ENCODE results near the gene ESR2. TPM values are rescaled to one million over a fixed set of nuclear protein-coding genes. Genes with fewer than 3 reads are reported as not detected.

Gene ESR2
- total and polyA plus RNA-seq, 2 of the 8 experiments (the other 6 are each of a cell fraction or from before 2014, with no cell fraction given) = 0.19 to 0.23 TPM

GRCh38 chr14:64248689-64249088 lies 45.5 kb downstream of the ESR2 start:
- ChIA-PET POLR2A (ENCODE audit: partially characterized antibody) (no interaction called here), CTCF (ENCODE audit: partially characterized antibody) (interaction anchor here (0.8 kb wide), 1 partner anchor 16 kb away, joined by 3 read pairs; no protein-coding TSS in a partner anchor)
- Histone ChIP-seq H3K4ac (replicated peaks; ENCODE audit: insufficient read length, low read depth, low read length) (no peak overlapping the region), H3K56ac (replicated peaks; ENCODE audit: insufficient read length, low read depth, low read length) (no peak overlapping the region), H3K9me3 (ENCODE audit: insufficient read depth in 2 of 2, low read depth in 1 of 2, low read length in 1 of 2) (no peaks in the 10 kb centered on the region), H3K79me1 (ENCODE audit: low read depth, low read length) (no peaks in the 10 kb centered on the region), H3K27me3 (replicated peaks in 1 of 4; ENCODE audit: control insufficient read depth in 3 of 4, extremely low read depth in 1 of 4, insufficient read depth in 3 of 4, low read length in 3 of 4) (no peaks in the 10 kb centered on the region; a peak in 1 of 7 replicates), H2BK15ac (ENCODE audit: low read length) (no peak overlapping the region), H2BK12ac (ENCODE audit: low read depth, low read length) (no peak overlapping the region), H2BK120ac (replicated peaks; ENCODE audit: low read depth, low read length) (no peak overlapping the region), H4K8ac (ENCODE audit: extremely low read depth, insufficient read depth, low read length) (no peak overlapping the region), H4K91ac (replicated peaks; ENCODE audit: insufficient read length, low read length) (no peak overlapping the region), H4K20me1 (replicated peaks in 1 of 2; ENCODE audit: control insufficient read depth in 1 of 2, insufficient read depth in 2 of 2, low read length in 2 of 2) (no peaks in the 10 kb centered on the region), H3K18ac (ENCODE audit: extremely low read depth, low read length) (no peak overlapping the region), H4K5ac (ENCODE audit: insufficient read length, low read depth, low read length) (no peak overlapping the region), H3K4me2 (ENCODE audit: insufficient read depth in 1 of 2, low read depth in 2 of 2, low read length in 2 of 2) (no peak overlapping the region), H3K4me1 (replicated peaks in 1 of 4; ENCODE audit: control insufficient read depth in 3 of 4, insufficient read depth in 4 of 4, low read length in 3 of 4) (no peaks in the 10 kb centered on the region), H3K4me3 (ENCODE audit: extremely low read depth in 1 of 4, insufficient read depth in 2 of 4, low read depth in 3 of 4, low read length in 4 of 4) (no peak overlapping the region), H2AFZ (ENCODE audit: low read length) (no peak overlapping the region), H3K36me3 (ENCODE audit: control insufficient read depth in 2 of 4, insufficient read depth in 4 of 4, low read length in 3 of 4) (no peaks in the 10 kb centered on the region), H3K23me2 (ENCODE audit: low read depth, low read length) (no peaks in the 10 kb centered on the region), H2BK20ac (ENCODE audit: low read length) (no peak overlapping the region), H3K23ac (ENCODE audit: insufficient read length) (no peak overlapping the region), H3K27ac (ENCODE audit: low read depth, low read length) (no peak overlapping the region), H2BK5ac (ENCODE audit: low read depth, low read length) (no peak overlapping the region), H2AK5ac (ENCODE audit: low read depth, low read length) (no peak overlapping the region), H3K79me2 (ENCODE audit: control insufficient read depth in 1 of 2, insufficient read depth in 2 of 2, low read length in 2 of 2) (no peaks in the 10 kb centered on the region), H3K14ac (ENCODE audit: insufficient read length) (no peak overlapping the region), H3K9ac (replicated peaks in 1 of 4; ENCODE audit: extremely low read depth in 1 of 4, low read depth in 3 of 4, low read length in 3 of 4) (no peak overlapping the region)
- WGBS, 2 experiments (ENCODE audit: extremely low coverage in 1 of 2, insufficient coverage in 1 of 2, insufficient read length in 1 of 2, insufficient replicate concordance in 2 of 2, low coverage in 1 of 2, low lambda C conversion rate in 2 of 2, missing lambda C conversion rate in 1 of 2) = 80% methylated on average over 4 of the region's 4 CpGs; no CpG with 5 or more reads in 1 of the 2 experiments
- DNase-seq (ENCODE audit: low read depth in 1 of 2, low spot score in 2 of 2) (no peak), FAIRE-seq (no peak)
- no peak for TF ChIP-seq CBX8 (IDR thresholded peaks at IDR 0.05; ENCODE audit: borderline replicate concordance, low read depth, low read length)
- no peak for TF ChIP-seq TAF7 (optimal IDR thresholded peaks at IDR 0.05; ENCODE audit: borderline replicate concordance, low read depth, low read length)
- no peak for TF ChIP-seq NANOG (IDR thresholded peaks at IDR 0.05; ENCODE audit: insufficient read depth, low read depth, low read length, poor library complexity, severe bottlenecking)
- TF ChIP-seq GTF2F1 (IDR thresholded peaks at IDR 0.05; ENCODE audit: borderline replicate concordance, low read depth, low read length) = no peak
- TF ChIP-seq KDM5A (IDR thresholded peaks at IDR 0.05; ENCODE audit: low read length) = no peak
- no peak for TF ChIP-seq E2F6 (IDR thresholded peaks at IDR 0.05)
- TF ChIP-seq POLR2AphosphoS5 (IDR thresholded peaks at IDR 0.05; ENCODE audit: low read depth, low read length) = no peak
- no peak for TF ChIP-seq SIN3A (conservative IDR thresholded peaks at IDR 0.05 in 1 of 2, IDR thresholded peaks at IDR 0.05 in 1 of 2; ENCODE audit: low read depth in 1 of 2, low read length in 2 of 2)
